GM12878 (cell line): ENCODE results near the gene VASP. TPM values are rescaled to one million over a fixed set of nuclear protein-coding genes. Genes with fewer than 3 reads are reported as not detected.
A peak's percentile ranks its signal among the peaks of the same experiment; 100 is the strongest.

Source experiments
- BCLAF1 ChIP-seq: fragments of 450-650 bp; IDR thresholded peaks from 2 replicates; pipeline ENCODE4 v1.6.1; 2017; ENCODE audit warnings: antibody characterized with exemption, mild to moderate bottlenecking, moderate library complexity
- CBFB ChIP-seq: IDR thresholded peaks from 2 replicates; pipeline ENCODE4 v1.6.1; 2016; ENCODE audit warnings: antibody characterized with exemption, low read depth
- CREB1 ChIP-seq: IDR thresholded peaks from 2 replicates; pipeline ENCODE4 v1.6.1; 2012; ENCODE audit warnings: low read depth, mild to moderate bottlenecking, inconsistent platforms
- E2F8 ChIP-seq: fragments of 450-650 bp; IDR thresholded peaks from 2 replicates; pipeline ENCODE4 v1.6.1; 2018; ENCODE audit warnings: mild to moderate bottlenecking, low read depth, moderate library complexity; ENCODE audit not compliant: partially characterized antibody
- IKZF1 ChIP-seq: fragments of 450-650 bp; conservative IDR thresholded peaks from 2 replicates; pipeline ENCODE4 v1.6.1; 2017; ENCODE audit warnings: antibody characterized with exemption, mild to moderate bottlenecking
- IRF5 ChIP-seq: fragments of 450-650 bp; IDR thresholded peaks from 2 replicates; pipeline ENCODE4 v1.6.1; 2017; ENCODE audit warnings: borderline replicate concordance
- MLLT1 ChIP-seq: fragments of 450-650 bp; IDR thresholded peaks from 2 replicates; pipeline ENCODE4 v1.6.1; 2016; ENCODE audit warnings: mild to moderate bottlenecking
- NKRF ChIP-seq: fragments of 450-650 bp; conservative IDR thresholded peaks from 2 replicates; pipeline ENCODE4 v1.6.1; 2017; ENCODE audit warnings: mild to moderate bottlenecking, moderate library complexity
- RAD51 ChIP-seq: fragments of 450-650 bp; IDR thresholded peaks from 2 replicates; pipeline ENCODE4 v1.6.1; 2016; ENCODE audit warnings: moderate library complexity, mild to moderate bottlenecking, inconsistent platforms
- RB1 ChIP-seq: fragments of 450-650 bp; formaldehyde crosslinking; IDR thresholded peaks from 2 replicates; pipeline ENCODE4 v1.6.1; 2017; ENCODE audit warnings: mild to moderate bottlenecking, borderline replicate concordance
- YBX1 ChIP-seq: fragments of 450-650 bp; IDR thresholded peaks from 2 replicates; pipeline ENCODE4 v1.6.1; 2016; ENCODE audit warnings: antibody characterized with exemption
- YY1 ChIP-seq: IDR thresholded peaks from 2 replicates; pipeline ENCODE4 v1.6.1; 2011; ENCODE audit warnings: low read depth, mild to moderate bottlenecking, low read length
- ZBTB11 ChIP-seq: fragments of 450-650 bp; formaldehyde crosslinking; IDR thresholded peaks from 2 replicates; pipeline ENCODE4 v1.5.0; 2022; ENCODE audit warnings: mild to moderate bottlenecking, missing genetic modification characterization
- ZNF217 ChIP-seq: fragments of 450-650 bp; IDR thresholded peaks from 2 replicates; pipeline ENCODE4 v1.6.1; 2017; ENCODE audit warnings: antibody characterized with exemption, mild to moderate bottlenecking
- polyA plus RNA-seq, 11 experiments: library from polyadenylated mRNA; depleted of rRNA in 4 of 11; unstranded in 6 of 11; stranded (reverse) in 5 of 11; fragments of >200 nt; fragmentation: Nextera tagmentation in 4 of 11; fragmentation: Illumina TruSeq in 1 of 11; extraction: Ambion mirVana in 4 of 11; extraction: Trizol in 1 of 11; gene quantifications; 1 replicate in 1 of 11; 2 replicates in 10 of 11; pipeline versions ENCODE4 v1.2.1 to v1.2.3, GENCODE V29; 2011 to 2016; ENCODE audit warnings: inconsistent platforms in 2 of 11, missing spikeins in 2 of 11, low read depth in 1 of 11
- total RNA-seq, 4 experiments: library from RNA; depleted of rRNA in 3 of 4; stranded (reverse); fragments of >200 nt in 3 of 4; fragmentation: Illumina TruSeq in 1 of 4; extraction: Trizol in 1 of 4; gene quantifications; 2 replicates each; pipeline versions ENCODE4 v1.2.1 to v1.2.3, GENCODE V29; 2013 to 2021

Gene VASP
- total and polyA plus RNA-seq, 10 of the 15 experiments (the other 5 are each of a cell fraction or from before 2014, with no cell fraction given): 19.5 to 298 (median 84.8) TPM

GRCh38 chr19:45508861-45509691, 1.8 kb downstream of the VASP start (continued):
- TF ChIP-seq E2F8 (no peak), RAD51 (no peak), IRF5 (no peak), MLLT1 (peak; percentile 51), CREB1 (peak; percentile 55; the same call in 1 of the 2 replicates), RB1 (peak; percentile 72; the same call in 1 of the 2 replicates), BCLAF1 (no peak), ZNF217 (peak; percentile 30; the same call in 1 of the 2 replicates), IKZF1 (peak; percentile 98), YY1 (peak; percentile 36; the same call in 1 of the 2 replicates), ZBTB11 (CRISPR knock-in tag) (no peak), CBFB (no peak), YBX1 (peak; percentile 68; the same call in 1 of the 2 replicates), NKRF (peak; percentile 46)
